Bronchial epithelial cell (primary cell): Measurements from ENCODE around the gene COMP. TPM values are rescaled to one million over a fixed set of nuclear protein-coding genes. Genes with fewer than 3 reads are reported as not detected.
A peak's percentile ranks its signal among the peaks of the same experiment; 100 is the strongest.

ENCODE experiments used
- DNase-seq: peaks from one replicate; pipeline ENCODE4 v3.0.0-alpha.2; 2010; ENCODE audit warnings: low read depth
- FAIRE-seq: peaks from 2 replicates; lab custom pipeline; 2011; peaks lifted over from hg19 to GRCh38; lab: Jason Lieb, UNC
- H3K27me3 ChIP-seq: 2 replicates; pipeline ENCODE4 v1.5.1; 2011; ENCODE audit warnings: low read length; ENCODE audit not compliant: control insufficient read depth, insufficient read depth
- H3K36me3 ChIP-seq: 2 replicates; pipeline ENCODE4 v1.5.1; 2011; ENCODE audit warnings: low read length; ENCODE audit not compliant: control insufficient read depth, insufficient read depth
- H3K4me3 ChIP-seq: 2 replicates; pipeline ENCODE4 v1.5.1; 2011; ENCODE audit warnings: mild to moderate bottlenecking, low read depth, low read length, control low read depth
- CTCF ChIP-seq: IDR thresholded peaks from 2 replicates; pipeline ENCODE4 v1.5.1; 2011; ENCODE audit warnings: mild to moderate bottlenecking, moderate library complexity, low read length, control low read depth, inconsistent platforms; ENCODE audit not compliant: insufficient read depth, severe bottlenecking
- total RNA-seq: library from RNA; depleted of rRNA; stranded (reverse); fragments of >200 nt; gene quantifications from 2 replicates; pipeline ENCODE4 v1.2.1, GENCODE V29; 2014

Gene COMP
- total RNA-seq, 1 donor from 2014 or later: not detected

- peak; percentile 97 for FAIRE-seq
- Histone ChIP-seq H3K27me3 (no peaks in the 10 kb centered on the region), H3K36me3 (no peaks in the 10 kb centered on the region), H3K4me3 (no peak overlapping the region)
- DNase-seq: no peak
- TF ChIP-seq CTCF: no peak
Observed at GRCh38 chr19:18770663-18771327, 20.3 kb downstream of the COMP start.

- DNase-seq (no peak), FAIRE-seq (no peak)
- no peaks in the 10 kb centered on the region for H3K36me3 ChIP-seq
- H3K27me3 ChIP-seq: no peaks in the 10 kb centered on the region
- TF ChIP-seq CTCF: no peak
- no peak overlapping the region for H3K4me3 ChIP-seq
Observed at GRCh38 chr19:18769989-18770528, 21.0 kb downstream of the COMP start.

- FAIRE-seq (no peak), DNase-seq (no peak)
- H3K27me3 ChIP-seq: no peaks in the 10 kb centered on the region
- no peak overlapping the region for H3K4me3 ChIP-seq
- TF ChIP-seq CTCF: no peak
- H3K36me3 ChIP-seq: no peaks in the 10 kb centered on the region
Observed at GRCh38 chr19:18768997-18769891, 21.9 kb downstream of the COMP start.

- Histone ChIP-seq H3K36me3 (no peaks in the 10 kb centered on the region), H3K27me3 (no peaks in the 10 kb centered on the region), H3K4me3 (no peak overlapping the region)
- TF ChIP-seq CTCF: no peak
- FAIRE-seq (no peak), DNase-seq (no peak)
Observed at GRCh38 chr19:18768046-18768771, 22.9 kb downstream of the COMP start.

- TF ChIP-seq CTCF: no peak
- no peaks in the 10 kb centered on the region for H3K27me3 ChIP-seq
- H3K4me3 ChIP-seq: no peak overlapping the region
- H3K36me3 ChIP-seq: no peaks in the 10 kb centered on the region
- DNase-seq (peak; percentile 50), FAIRE-seq (peak; percentile 83)
Observed at GRCh38 chr19:18765224-18765623, 25.9 kb downstream of the COMP start.
